Measurements from ENCODE around the gene CRYBA2. TPM values are rescaled to one million over a fixed set of nuclear protein-coding genes. Genes with fewer than 3 reads are reported as not detected.

The CRYBA2 gene
- total and polyA plus RNA-seq, 2 of the 8 experiments (the other 6 are each of a cell fraction or from before 2014, with no cell fraction given), result not detected

- Histone ChIP-seq H3K18ac (ENCODE audit: extremely low read depth, low read length) (no peak overlapping the region), H3K23ac (ENCODE audit: insufficient read length) (no peak overlapping the region), H2BK5ac (ENCODE audit: low read depth, low read length) (no peak overlapping the region), H2BK12ac (ENCODE audit: low read depth, low read length) (no peak overlapping the region), H3K4me1 (replicated peaks in 1 of 4; ENCODE audit: control insufficient read depth in 3 of 4, insufficient read depth in 4 of 4, low read length in 3 of 4) (no peaks in the 10 kb centered on the region), H2BK120ac (replicated peaks; ENCODE audit: low read depth, low read length) (no peak overlapping the region), H3K79me2 (ENCODE audit: control insufficient read depth in 1 of 2, insufficient read depth in 2 of 2, low read length in 2 of 2) (no peaks in the 10 kb centered on the region), H4K20me1 (replicated peaks in 1 of 2; ENCODE audit: control insufficient read depth in 1 of 2, insufficient read depth in 2 of 2, low read length in 2 of 2) (peaks cover 0 to 1% of the 10 kb centered on the region in 2 experiments), H2BK20ac (ENCODE audit: low read length) (no peak overlapping the region), H3K79me1 (ENCODE audit: low read depth, low read length) (no peaks in the 10 kb centered on the region), H3K9me3 (ENCODE audit: insufficient read depth in 2 of 2, low read depth in 1 of 2, low read length in 1 of 2) (no peaks in the 10 kb centered on the region), H3K4me3 (ENCODE audit: extremely low read depth in 1 of 4, insufficient read depth in 2 of 4, low read depth in 3 of 4, low read length in 4 of 4) (no peak overlapping the region), H3K4me2 (ENCODE audit: insufficient read depth in 1 of 2, low read depth in 2 of 2, low read length in 2 of 2) (no peak overlapping the region), H3K27ac (ENCODE audit: low read depth, low read length) (no peak overlapping the region), H3K14ac (ENCODE audit: insufficient read length) (no peak overlapping the region), H3K56ac (replicated peaks; ENCODE audit: insufficient read length, low read depth, low read length) (no peak overlapping the region), H2AK5ac (ENCODE audit: low read depth, low read length) (no peak overlapping the region), H3K27me3 (replicated peaks in 1 of 4; ENCODE audit: control insufficient read depth in 3 of 4, extremely low read depth in 1 of 4, insufficient read depth in 3 of 4, low read length in 3 of 4) (peaks cover 0 to 8% (median 4%) of the 10 kb centered on the region in 4 experiments; a peak in 4 of 7 replicates), H3K36me3 (ENCODE audit: control insufficient read depth in 2 of 4, insufficient read depth in 4 of 4, low read length in 3 of 4) (no peaks in the 10 kb centered on the region), H3K9ac (replicated peaks in 1 of 4; ENCODE audit: extremely low read depth in 1 of 4, low read depth in 3 of 4, low read length in 3 of 4) (no peak overlapping the region; a peak in 2 of 7 replicates), H3K4ac (replicated peaks; ENCODE audit: insufficient read length, low read depth, low read length) (no peak overlapping the region), H3K23me2 (ENCODE audit: low read depth, low read length) (no peaks in the 10 kb centered on the region), H4K5ac (ENCODE audit: insufficient read length, low read depth, low read length) (no peak overlapping the region), H4K8ac (ENCODE audit: extremely low read depth, insufficient read depth, low read length) (no peak overlapping the region), H4K91ac (replicated peaks; ENCODE audit: insufficient read length, low read length) (no peak overlapping the region), H2BK15ac (ENCODE audit: low read length) (no peak overlapping the region), H2AFZ (ENCODE audit: low read length) (no peak overlapping the region)
- CTCF ChIA-PET (ENCODE audit: partially characterized antibody), result interaction anchor here (0.7 to 6.9 kb wide), 11 partner anchors 8 to 62 kb away, joined by 3 to 53 read pairs (median 7); partner anchors contain the start of gene CFAP65
- POLR2A ChIA-PET (ENCODE audit: partially characterized antibody), result interaction anchor here (1.2 kb wide), 1 partner anchor 139 kb away, joined by 4 read pairs; no protein-coding TSS in a partner anchor
- DNase-seq (ENCODE audit: low read depth in 1 of 2, low spot score in 2 of 2) (no peak), FAIRE-seq (no peak)
- WGBS, 2 experiments (ENCODE audit: extremely low coverage in 1 of 2, insufficient coverage in 1 of 2, insufficient read length in 1 of 2, insufficient replicate concordance in 2 of 2, low coverage in 1 of 2, low lambda C conversion rate in 2 of 2, missing lambda C conversion rate in 1 of 2), result 95% methylated on average over 8 of the region's 10 CpGs; no CpG with 5 or more reads in 1 of the 2 experiments
- TF ChIP-seq KDM4A (IDR thresholded peaks at IDR 0.05; ENCODE audit: low read depth, low read length, severe bottlenecking) (no peak), SIRT6 (IDR thresholded peaks at IDR 0.05; ENCODE audit: low read length) (no peak), ZNF274 (IDR thresholded peaks at IDR 0.05; ENCODE audit: borderline replicate concordance, extremely low read depth, low read length) (no peak), MAFK (IDR thresholded peaks at IDR 0.05; ENCODE audit: low read depth, low read length) (no peak), CTBP2 (IDR thresholded peaks at IDR 0.05; ENCODE audit: borderline replicate concordance, insufficient read depth, insufficient read length, low read length) (no peak), YY1 (IDR thresholded peaks at IDR 0.05; ENCODE audit: low read depth, low read length) (no peak), JUND (IDR thresholded peaks at IDR 0.05; ENCODE audit: low read length) (no peak), ASH2L (IDR thresholded peaks at IDR 0.05; ENCODE audit: low read length) (no peak), CTCF (IDR thresholded peaks at IDR 0.05; ENCODE audit: control extremely low read depth in 1 of 3, insufficient read depth in 1 of 3, low read depth in 1 of 3, low read length in 3 of 3) (no peak), RXRA (IDR thresholded peaks at IDR 0.05; ENCODE audit: insufficient read depth, low read depth, low read length) (no peak), TBP (IDR thresholded peaks at IDR 0.05; ENCODE audit: low read depth, low read length) (no peak), KDM1A (IDR thresholded peaks at IDR 0.05; ENCODE audit: borderline replicate concordance, low read length) (no peak)
Observed at GRCh38 chr2:219018726-219019125, 25.5 kb upstream of the CRYBA2 start.
